ENCODE measurements around the gene ZNF497.
"Not testable (repeated sequence)": the region's sequence is repeated elsewhere in the genome, so short reads cannot be mapped to it uniquely, and the experiment has no call there.

Gene ZNF497

GRCh38 chr19:58346961-58347929 is 15.3 kb downstream of the ZNF497 start:
- peak; percentile 72 for DNase-seq

DNA sequence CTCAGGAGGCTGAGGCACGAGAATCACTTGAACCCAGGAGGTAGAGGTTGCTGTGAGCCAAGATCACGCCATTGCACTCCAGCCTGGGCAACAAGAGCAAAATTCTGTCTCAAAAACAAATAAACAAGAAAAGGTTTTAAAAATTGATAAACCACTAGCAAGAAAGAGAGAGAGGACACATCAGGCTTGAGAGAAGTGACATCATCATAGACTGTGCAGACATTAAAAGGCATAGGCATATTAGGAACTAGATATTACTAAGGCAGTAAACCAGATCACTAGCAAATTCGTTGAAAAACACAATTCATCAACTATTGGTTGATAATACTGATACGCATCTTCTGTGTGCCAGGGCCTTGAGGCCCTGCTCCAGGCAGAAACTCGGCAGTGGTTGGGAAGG is 17.0 kb downstream of the ZNF497 start:
- no peak for DNase-seq

DNA sequence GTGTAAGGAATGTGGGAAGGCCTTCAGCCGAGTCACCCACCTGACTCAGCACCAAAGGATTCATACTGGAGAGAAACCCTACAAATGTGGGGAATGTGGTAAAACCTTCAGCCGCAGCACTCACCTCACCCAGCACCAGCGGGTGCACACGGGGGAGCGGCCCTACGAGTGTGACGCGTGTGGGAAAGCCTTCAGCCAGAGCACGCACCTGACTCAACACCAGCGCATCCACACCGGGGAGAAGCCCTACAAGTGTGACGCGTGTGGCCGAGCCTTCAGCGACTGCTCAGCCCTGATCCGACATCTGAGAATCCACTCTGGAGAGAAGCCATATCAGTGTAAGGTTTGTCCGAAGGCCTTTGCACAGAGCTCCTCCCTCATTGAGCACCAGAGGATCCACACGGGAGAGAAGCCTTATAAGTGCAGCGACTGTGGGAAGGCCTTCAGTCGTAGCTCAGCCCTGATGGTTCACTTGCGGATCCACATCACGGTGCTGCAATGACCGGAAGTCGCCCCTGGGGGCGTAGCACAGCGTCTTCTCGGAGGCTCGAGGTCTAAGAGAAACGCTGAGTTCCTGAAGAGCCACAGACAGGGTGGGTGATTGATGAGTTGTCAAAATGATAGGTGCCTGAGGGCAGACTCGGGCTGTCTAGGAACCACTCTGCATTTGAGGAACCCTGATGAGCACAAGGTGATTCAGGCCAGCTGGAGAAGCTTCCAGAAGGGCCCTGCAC is 23.6 kb downstream of the ZNF497 start:
- no peak for DNase-seq

DNA sequence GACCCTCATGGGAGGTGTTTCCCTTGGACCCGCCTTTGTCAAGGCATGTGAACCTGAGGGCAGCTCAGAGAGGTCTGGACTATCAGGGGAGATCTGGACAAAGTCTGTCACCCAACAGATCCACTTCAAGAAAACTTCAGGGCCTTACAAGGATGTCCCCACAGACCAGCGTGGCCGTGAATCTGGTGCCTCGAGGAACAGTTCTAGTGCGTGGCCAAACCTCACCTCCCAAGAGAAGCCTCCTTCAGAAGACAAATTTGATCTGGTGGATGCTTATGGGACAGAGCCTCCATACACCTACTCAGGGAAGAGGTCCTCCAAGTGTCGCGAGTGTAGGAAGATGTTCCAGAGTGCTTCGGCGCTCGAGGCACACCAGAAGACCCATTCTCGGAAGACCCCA is 24.2 kb downstream of the ZNF497 start:
- no peak for DNase-seq

- DNase-seq, result no peak
Measured at GRCh38 chr19:58336820-58337219, 25.7 kb downstream of the ZNF497 start.

GRCh38 chr19:58336216-58336615 is 26.3 kb downstream of the ZNF497 start:
- DNase-seq, result no peak

GRCh38 chr19:58335630-58336029 is 26.9 kb downstream of the ZNF497 start:
- no peak for DNase-seq

GRCh38 chr19:58334691-58335249 is 27.8 kb downstream of the ZNF497 start:
- no peak for DNase-seq

GRCh38 chr19:58332697-58333096 is 29.9 kb downstream of the ZNF497 start:
- DNase-seq, result no peak

DNA sequence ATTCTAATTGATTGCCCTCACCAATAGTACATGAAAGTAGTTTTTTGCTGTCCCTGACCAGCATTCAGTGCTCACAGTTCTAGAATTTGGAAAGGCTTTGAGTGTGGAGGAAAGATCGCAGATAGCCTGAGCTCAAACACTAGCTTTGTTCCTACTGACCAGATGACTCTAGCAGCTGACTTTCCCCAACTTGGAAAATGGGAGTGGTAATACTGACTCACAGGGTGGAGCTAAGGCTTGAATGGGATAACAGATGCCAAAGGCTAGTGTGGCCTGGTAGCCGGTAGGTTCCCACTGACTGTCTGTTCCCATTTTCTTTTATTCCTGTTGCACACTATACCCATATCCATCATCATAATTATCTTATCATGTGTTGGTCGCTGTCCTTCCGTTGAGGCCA is 32.1 kb downstream of the ZNF497 start:
- DNase-seq, result no peak

GRCh38 chr19:58328999-58329398 is 33.6 kb downstream of the ZNF497 start:
- DNase-seq, result no peak

DNA sequence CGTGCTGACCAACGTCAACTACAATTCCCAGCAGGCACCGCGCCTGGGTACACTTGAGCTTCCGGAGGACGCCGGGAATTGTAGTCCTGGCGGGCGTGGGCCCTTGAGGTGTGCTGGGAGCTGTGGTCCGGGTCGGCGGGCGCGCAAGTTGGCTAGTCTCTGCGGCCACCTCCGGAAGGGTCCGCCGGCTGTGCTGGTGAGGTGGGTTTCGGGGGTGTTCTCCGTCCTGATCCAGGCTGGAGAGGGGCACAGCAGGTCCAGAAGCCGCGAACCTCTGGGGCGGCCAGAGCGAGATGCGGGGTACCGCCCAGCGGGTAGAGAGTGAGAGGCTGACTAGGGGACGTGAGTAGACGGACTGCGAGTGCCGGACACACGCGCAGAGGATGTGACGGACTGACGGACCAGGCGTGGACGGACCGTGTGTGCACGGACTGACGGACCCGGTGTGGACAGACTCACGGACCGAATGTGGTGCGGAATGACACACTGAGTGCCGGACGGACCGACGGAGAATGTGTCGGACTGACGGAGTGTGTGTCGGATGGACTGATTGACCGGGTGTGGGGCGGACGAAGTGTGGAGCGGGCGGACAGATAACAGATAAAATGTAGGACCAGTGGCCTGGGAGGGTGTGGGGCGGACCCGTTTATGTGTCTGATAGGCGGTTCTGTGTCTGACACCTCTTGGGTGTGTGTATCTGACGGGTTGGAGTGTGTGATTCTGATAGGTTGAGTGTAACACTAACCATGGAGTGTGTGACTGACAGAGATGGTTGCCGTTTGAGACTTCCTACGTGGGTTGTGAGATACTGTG is 35.4 kb downstream of the ZNF497 start, which contains the start of gene ZSCAN22:
ZSCAN22 (plus strand) TSS at position 81 of the 813 bp plus-strand sequence. CDS start 7,809 bp downstream, outside the sequence.
- peak; percentile 94 for DNase-seq

DNA sequence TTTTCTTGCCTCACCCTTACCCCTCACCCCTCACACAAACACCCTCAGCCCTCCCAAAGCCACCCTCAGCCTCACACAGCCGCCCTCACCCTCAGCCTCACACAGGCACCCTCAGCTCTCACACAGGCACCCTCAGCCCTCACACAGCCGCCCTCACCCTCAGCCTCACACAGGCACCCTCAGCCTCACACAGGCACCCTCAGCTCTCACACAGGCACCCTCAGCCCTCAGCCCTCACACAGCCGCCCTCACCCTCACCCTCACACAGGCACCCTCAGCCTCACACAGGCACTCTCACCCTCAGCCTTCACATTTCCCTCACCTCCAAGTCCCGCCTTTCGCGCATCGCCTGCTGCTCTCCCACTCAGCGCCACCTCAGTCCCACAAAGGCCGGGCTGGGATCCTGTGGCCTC is 36.0 kb downstream of the ZNF497 start:
- no peak for DNase-seq

- no peak for DNase-seq
Measured at GRCh38 chr19:58325311-58326022, 37.1 kb downstream of the ZNF497 start.

- DNase-seq, result no peak
Measured at GRCh38 chr19:58319241-58319640, 43.3 kb downstream of the ZNF497 start.

DNA sequence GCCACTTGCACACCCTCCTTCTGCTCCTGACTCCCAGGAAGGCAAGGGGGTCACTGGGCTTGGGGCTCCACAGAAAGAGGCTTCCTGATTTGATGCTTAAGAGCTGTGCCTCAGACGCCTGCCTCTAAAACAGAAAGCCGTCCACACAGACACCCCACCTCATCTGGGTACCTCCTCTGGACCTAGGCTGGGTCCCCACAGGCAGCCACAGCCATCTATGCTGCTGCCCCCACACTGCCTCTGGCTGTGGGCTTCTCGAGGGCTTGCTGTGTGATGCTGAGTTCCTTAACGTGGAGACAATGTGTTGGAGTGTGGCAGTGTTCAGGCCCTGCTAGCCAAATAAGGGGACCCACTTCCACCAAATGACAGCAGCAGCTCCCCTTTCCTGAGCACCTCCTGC is 44.3 kb downstream of the ZNF497 start:
- no peak for DNase-seq

GRCh38 chr19:58317476-58318072 is 45.0 kb downstream of the ZNF497 start:
- no peak for DNase-seq

- no peak for DNase-seq
Measured at GRCh38 chr19:58315580-58315979, 47.0 kb downstream of the ZNF497 start.

DNA sequence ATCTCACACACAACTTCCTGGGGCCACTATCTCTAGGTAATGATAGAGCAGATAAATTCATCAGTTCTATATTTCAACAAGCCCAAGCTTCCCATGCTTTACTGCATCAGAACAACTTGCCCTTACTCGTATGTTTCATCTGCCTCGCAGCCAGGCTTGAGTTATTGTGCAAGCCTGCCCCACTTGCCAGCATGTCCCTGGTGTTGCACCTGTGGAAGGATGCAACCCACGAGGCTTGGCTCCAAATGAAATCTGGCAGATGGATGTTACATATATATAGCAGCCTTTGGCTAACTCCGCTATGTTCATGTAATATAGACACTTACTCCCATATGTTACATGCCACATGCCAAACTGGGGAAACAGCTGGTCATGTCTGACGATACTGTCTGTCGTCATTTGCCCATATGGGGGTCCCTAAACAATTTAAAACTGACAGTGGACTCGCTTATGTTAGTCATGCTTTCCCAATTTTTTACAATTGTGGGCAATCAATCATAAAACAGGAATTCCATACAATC is 51.1 kb downstream of the ZNF497 start:
- no peak for DNase-seq

DNA sequence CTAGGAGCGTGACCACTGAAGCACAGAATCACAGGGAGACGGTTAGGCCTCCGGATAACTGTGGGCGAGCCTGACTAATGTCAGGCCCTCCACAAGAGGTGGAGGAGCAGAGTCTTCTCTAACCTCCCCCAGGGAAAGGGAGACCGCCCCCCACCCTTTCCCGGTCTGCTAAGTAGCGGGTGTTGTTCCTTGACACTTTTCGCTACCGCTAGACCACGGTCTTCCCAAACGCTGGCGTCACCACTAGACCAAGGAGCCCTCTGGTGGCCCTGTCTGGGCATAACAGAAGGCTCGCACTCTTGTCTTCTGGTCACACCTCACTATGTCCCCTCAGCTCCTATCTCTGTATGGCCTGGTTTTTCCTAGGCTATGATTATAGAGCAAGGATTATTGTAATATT is 51.9 kb downstream of the ZNF497 start:
- not testable (repeated sequence) for DNase-seq

DNA sequence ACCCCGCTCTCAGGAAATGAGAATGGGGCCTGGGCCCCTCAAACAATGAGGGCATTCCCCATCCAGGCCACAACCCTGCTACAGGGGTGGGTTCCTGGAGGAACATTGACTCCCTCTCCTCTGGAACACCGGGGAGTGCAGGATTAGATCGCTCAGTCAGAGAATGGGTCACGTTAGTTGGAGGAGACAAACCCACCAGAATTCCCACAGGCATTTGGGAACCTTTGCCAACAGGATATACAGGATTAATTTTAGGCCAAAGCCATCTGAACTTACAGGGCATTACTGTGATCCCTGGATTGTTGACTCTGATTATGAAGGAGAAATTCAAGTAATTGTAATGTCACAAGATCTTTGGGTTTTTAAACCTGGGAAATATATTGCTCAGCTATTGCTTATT is 54.8 kb downstream of the ZNF497 start:
- DNase-seq, result no peak

Measured in NCI-H2171 (cell line).